Lower leg skin (tissue), 3 donors: ENCODE data around the gene MLYCD.

Experiments
- CTCF ChIP-seq, 3 donors: fragments of 450-650 bp; IDR thresholded peaks; one replicate each; pipeline ENCODE4 v1.5.1; 2016; ENCODE audit warnings: antibody characterized with exemption in 3 of 3, mild to moderate bottlenecking in 3 of 3, moderate library complexity in 2 of 3
- POLR2A ChIP-seq, 2 donors: fragments of 450-650 bp; IDR thresholded peaks; one replicate each; pipeline ENCODE4 v1.6.1; 2016 to 2017; ENCODE audit warnings: antibody characterized with exemption in 2 of 2, mild to moderate bottlenecking in 1 of 2, moderate library complexity in 1 of 2

DNA sequence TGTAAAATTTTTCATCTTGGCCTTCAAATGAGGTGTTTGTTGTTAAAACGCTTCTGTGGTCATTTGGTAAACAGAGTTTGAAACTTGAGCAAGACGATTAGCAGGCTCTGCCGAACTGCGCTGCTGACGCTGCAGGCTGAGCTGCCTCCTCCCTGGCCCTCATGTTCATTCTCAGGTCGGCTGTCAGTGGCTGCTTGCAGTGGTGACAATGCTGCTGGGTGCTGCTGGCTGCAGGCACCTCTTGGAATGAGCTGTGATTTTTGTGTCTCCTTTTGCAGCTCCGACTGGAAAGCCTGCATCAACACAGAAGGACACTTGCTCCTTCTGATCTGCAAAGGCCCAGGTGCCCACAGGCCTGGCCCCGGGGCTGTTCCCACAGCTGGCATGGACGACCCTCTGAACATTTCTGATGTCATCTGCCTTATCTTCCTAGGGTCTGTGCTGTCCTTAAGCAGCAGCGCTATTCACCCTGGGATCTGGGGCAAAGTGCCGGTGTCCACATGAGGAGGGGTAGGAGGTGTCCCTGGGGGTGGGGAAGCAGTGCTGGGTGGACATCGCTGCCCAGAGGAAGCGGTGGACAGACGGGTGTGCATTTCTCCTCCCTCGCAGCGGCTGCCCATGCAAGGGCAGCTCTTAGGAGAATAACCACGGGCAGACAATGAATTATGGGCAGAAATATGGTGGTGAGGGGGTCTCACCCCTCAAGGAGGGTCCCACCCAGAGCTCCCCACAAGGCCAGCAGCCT is 31.1 kb downstream of the MLYCD start:
- TF ChIP-seq CTCF (IDR thresholded peaks at IDR 0.05) = no peak
- TF ChIP-seq POLR2A (IDR thresholded peaks at IDR 0.05) = no peak
